A673 (cell line): Measurements from ENCODE around the gene CRYGN. TPM values are rescaled to one million over a fixed set of nuclear protein-coding genes. Genes with fewer than 3 reads are reported as not detected.

Source experiments
- BruUV-seq: library from RNA; stranded (reverse); fragments of 400-500 nt; replicated peaks from 2 replicates; lab custom pipeline; 2021; lab: Mats Ljungman, UMichigan
- CTCF ChIA-PET: fragments of 300-600 bp; sonication (Branson Sonifier 250); formaldehyde crosslinking; loops from one replicate; lab custom pipeline; 2022; ENCODE audit warnings: antibody characterized with exemption; lab: Charles Lee
- POLR2A ChIA-PET: fragments of 300-600 bp; sonication (Branson Sonifier 250); formaldehyde crosslinking; loops from one replicate; lab custom pipeline; 2022; ENCODE audit warnings: antibody characterized with exemption; ENCODE audit not compliant: low non-redundant PET; lab: Charles Lee
- DNase-seq: peaks from one replicate; pipeline ENCODE4 v3.0.0-alpha.2; 2015; ENCODE audit warnings: low spot score
- H3K27ac ChIP-seq: fragments of 200-600 bp; sonication (generic); 2 replicates; pipeline ENCODE4 v1.5.1; 2016; ENCODE audit warnings: mixed run types, low read depth, mild to moderate bottlenecking, mixed read lengths, antibody characterized with exemption, low read length; ENCODE audit not compliant: poor library complexity, severe bottlenecking
- H3K27me3 ChIP-seq: fragments of 200-600 bp; sonication (generic); replicated peaks from 2 replicates; pipeline ENCODE4 v1.6.1; 2017; ENCODE audit warnings: mixed run types, low read depth, mild to moderate bottlenecking, mixed read lengths, antibody characterized with exemption, low read length; ENCODE audit not compliant: insufficient read depth, poor library complexity
- H3K36me3 ChIP-seq: fragments of 200-600 bp; sonication (generic); 2 replicates; pipeline ENCODE4 v1.6.1; 2016; ENCODE audit warnings: mixed run types, mild to moderate bottlenecking, mixed read lengths, antibody characterized with exemption, low read length; ENCODE audit not compliant: insufficient read depth, poor library complexity, severe bottlenecking
- H3K4me1 ChIP-seq: fragments of 200-600 bp; sonication (generic); 2 replicates; pipeline ENCODE4 v1.6.1; 2017; ENCODE audit warnings: mixed run types, mild to moderate bottlenecking, mixed read lengths, antibody characterized with exemption, low read length; ENCODE audit not compliant: insufficient read depth, poor library complexity, severe bottlenecking
- H3K4me3 ChIP-seq: fragments of 200-600 bp; sonication (generic); 2 replicates; pipeline ENCODE4 v1.5.1; 2016; ENCODE audit warnings: low read depth, mixed run types, mild to moderate bottlenecking, mixed read lengths, low read length; ENCODE audit not compliant: poor library complexity, severe bottlenecking
- H3K9me3 ChIP-seq: fragments of 200-600 bp; sonication (generic); 2 replicates; pipeline ENCODE4 v1.6.1; 2016; ENCODE audit warnings: mixed run types, low read depth, mild to moderate bottlenecking, mixed read lengths, antibody characterized with exemption, low read length; ENCODE audit not compliant: poor library complexity, severe bottlenecking
- CTCF ChIP-seq: fragments of 300-800, 200-600 bp; sonication (generic); conservative IDR thresholded peaks from 2 replicates; pipeline ENCODE4 v1.5.1; 2017; ENCODE audit warnings: low read depth, mild to moderate bottlenecking, antibody characterized with exemption, low read length, moderate library complexity, mixed read lengths
- EZH2 ChIP-seq: fragments of 200-600 bp; sonication (generic); IDR thresholded peaks from 2 replicates; pipeline ENCODE4 v1.6.1; 2017; ENCODE audit warnings: borderline replicate concordance, low read depth, mild to moderate bottlenecking, mixed read lengths, antibody characterized with exemption, low read length; ENCODE audit not compliant: poor library complexity, severe bottlenecking
- intact Hi-C: fragments of 100-400 bp; cut with micrococcal nuclease; formaldehyde crosslinking; loops from one replicate; pipeline ENCODE4 v1.10.0; 2022; ENCODE audit not compliant: unreplicated experiment
- total RNA-seq: library from RNA; stranded (reverse); gene quantifications from 2 replicates; pipeline ENCODE4 v1.2.3, GENCODE V29; 2021

Gene CRYGN
- total RNA-seq, 1 experiment from 2014 or later, result 0.13 TPM

- H3K4me1 ChIP-seq, result peaks cover 11% of the 10 kb centered on the region
- intact Hi-C loops, result no loop called here
- TF ChIP-seq EZH2, result no peak
- no peak for TF ChIP-seq CTCF
- no peak overlapping the region for H3K27ac ChIP-seq
- POLR2A ChIA-PET, result no interaction called here
- H3K27me3 ChIP-seq, result peaks cover 50% of the 10 kb centered on the region
- no peak overlapping the region for H3K4me3 ChIP-seq
- CTCF ChIA-PET, result no interaction called here
- no peaks in the 10 kb centered on the region for H3K9me3 ChIP-seq
- H3K36me3 ChIP-seq, result no peaks in the 10 kb centered on the region
- no TSS peak for BruUV-seq
- no peak for DNase-seq
Measured at GRCh38 chr7:151411551-151411950, 28.4 kb downstream of the CRYGN start.

- Histone ChIP-seq H3K9me3 (no peaks in the 10 kb centered on the region), H3K27me3 (peaks cover 50% of the 10 kb centered on the region), H3K36me3 (no peaks in the 10 kb centered on the region), H3K27ac (peak overlapping the region; percentile 57), H3K4me1 (peaks cover 11% of the 10 kb centered on the region), H3K4me3 (peak overlapping the region; percentile 74)
- BruUV-seq, result no TSS peak
- POLR2A ChIA-PET, result no interaction called here
- CTCF ChIA-PET, result no interaction called here
- TF ChIP-seq CTCF, result no peak
- TF ChIP-seq EZH2, result no peak
- intact Hi-C loops, result no loop called here
- peak; percentile 25 for DNase-seq
Measured at GRCh38 chr7:151410405-151411390, 29.2 kb downstream of the CRYGN start.

GRCh38 chr7:151409667-151410404 is 30.1 kb downstream of the CRYGN start, which contains the start of gene WDR86:
Gene WDR86 (minus strand): TSS chr7:151410038. CDS start chr7:151409589, 449 bp downstream.
- Histone ChIP-seq H3K27me3 (peaks cover 50% of the 10 kb centered on the region), H3K36me3 (no peaks in the 10 kb centered on the region), H3K27ac (peak within 1 kb of the TSS; percentile 57), H3K4me3 (peak within 1 kb of the TSS; percentile 74), H3K4me1 (peaks cover 11% of the 10 kb centered on the region), H3K9me3 (no peaks in the 10 kb centered on the region)
- POLR2A ChIA-PET, result no interaction called here
- no peak for TF ChIP-seq CTCF
- peak; percentile 36 for TF ChIP-seq EZH2
- CTCF ChIA-PET, result no interaction called here
- no peak for DNase-seq
- intact Hi-C loops, result no loop called here
- BruUV-seq, result no TSS peak
